Fibroblast of the conjunctiva (primary cell): ENCODE data around the gene TMEM225B.
"Not testable (repeated sequence)": the region's sequence is repeated elsewhere in the genome, so short reads cannot be mapped to it uniquely, and the experiment has no call there.

Experiments used
- DNase-seq: peaks from one replicate; pipeline ENCODE4 v3.0.0-alpha.2; 2010; ENCODE audit warnings: low read depth

Gene TMEM225B

DNA sequence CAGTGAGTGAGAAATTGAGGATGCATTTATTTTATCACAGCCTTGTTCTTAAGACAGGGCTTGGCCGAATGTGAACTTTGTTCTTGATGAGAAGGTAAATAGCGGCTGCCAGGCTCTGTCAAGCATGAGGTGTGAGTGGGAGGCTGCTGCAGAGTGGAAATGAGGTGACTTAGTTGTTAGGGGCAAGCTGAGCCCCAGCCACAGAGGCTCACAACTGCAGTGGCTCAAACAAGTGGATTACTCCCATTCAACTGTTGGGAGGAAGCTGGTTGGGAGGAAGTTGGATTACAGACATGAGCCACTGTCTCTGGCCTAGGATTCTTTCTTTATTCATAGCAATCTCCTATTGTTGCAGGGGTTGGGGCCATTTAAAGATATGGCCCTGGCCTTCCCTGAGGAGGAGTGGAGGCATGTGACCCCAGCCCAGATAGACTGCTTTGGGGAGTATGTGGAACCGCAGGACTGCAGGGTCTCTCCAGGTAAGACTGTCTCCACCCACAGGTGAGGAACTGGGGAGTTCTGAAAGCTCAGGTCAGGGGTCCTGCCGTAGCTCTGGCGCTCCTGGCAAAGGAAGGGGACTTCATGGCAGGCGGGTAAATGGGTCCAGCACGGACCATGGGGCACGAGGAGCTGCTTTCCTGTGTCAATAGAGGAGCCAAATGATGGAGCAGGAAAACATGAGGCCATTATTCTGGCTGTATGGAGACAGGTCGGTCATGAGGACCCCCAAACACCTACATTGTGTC lies 25.8 kb downstream of the TMEM225B start:
- no peak for DNase-seq

DNA sequence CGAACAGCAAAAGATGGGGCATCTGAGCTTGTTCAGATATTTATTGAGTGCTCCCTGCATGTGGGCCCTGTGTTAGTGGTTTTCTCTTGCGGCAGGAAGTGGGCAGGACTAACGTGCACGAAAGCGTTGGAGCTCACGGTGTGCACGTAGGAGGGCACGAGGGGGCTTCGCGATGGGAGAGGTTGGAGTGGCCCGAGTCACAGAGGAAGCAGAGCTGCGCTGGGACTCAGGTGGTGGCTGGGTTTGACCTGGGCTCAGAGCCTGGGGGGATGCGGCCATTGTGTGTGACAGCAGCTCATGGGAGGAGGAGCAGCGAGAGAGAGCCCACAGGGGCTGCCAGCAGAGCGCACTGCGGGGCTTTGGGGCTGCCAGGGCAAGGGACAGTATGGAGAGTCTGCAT lies 26.4 kb downstream of the TMEM225B start:
- no peak for DNase-seq

DNA sequence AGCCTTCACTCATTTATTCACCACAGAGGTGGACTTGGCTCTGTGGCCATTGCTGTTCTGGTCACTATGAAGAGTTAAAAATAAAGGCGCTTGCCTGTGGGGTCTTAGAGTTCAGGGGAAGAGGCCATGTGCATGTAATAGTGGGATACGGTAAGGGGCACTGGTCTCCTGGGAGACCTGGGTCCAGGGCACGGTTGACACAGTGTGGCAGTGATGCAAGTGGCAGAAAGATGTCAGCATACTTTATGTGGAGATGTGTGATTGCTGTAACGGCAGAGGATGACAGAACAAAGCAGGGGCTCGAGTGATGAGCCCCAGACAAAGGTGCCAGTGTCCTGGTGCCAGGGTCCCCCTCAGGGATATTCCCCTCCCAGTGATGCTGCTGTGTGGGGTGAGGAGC lies 27.3 kb downstream of the TMEM225B start:
- DNase-seq, result no peak

DNA sequence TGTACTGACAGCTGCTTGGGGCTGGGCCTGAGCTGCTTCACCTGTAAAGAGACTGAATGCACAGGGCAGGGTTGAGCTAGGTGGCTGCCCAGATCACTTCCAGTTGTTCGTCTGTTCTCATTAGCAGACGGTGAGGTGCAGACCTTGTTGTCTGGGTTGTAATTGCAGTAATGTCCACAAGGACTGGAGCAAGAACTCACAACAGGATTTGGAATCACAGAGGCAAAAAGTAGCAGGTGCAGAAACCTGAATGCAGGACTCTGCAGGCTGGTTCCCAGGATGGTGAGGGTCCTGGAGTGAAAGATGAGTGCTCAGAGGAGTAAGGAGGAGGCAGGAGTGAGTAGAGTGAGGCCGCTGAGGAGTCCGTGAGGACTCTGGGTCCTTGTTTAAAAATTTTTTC lies 27.9 kb downstream of the TMEM225B start:
- DNase-seq, result no peak

- no peak for DNase-seq
Measured at GRCh38 chr7:99626661-99627060, 28.6 kb downstream of the TMEM225B start.

DNA sequence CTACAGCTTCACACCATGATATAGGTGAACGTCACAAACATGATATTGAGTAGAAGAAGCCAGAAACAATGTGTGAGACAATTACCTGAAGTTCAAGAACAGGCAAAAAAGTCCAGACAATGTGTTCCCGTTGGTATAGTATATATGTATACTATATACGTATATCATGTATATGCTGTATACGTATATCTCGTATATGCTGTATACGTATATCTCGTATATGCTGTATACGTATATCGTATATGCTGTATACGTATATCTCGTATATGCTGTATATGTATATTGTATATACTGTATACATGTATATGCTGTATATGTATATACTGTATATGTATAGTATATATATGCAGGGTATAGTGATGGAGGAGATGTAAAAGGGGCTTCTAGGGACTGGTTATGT lies 29.4 kb downstream of the TMEM225B start:
- no peak for DNase-seq

DNA sequence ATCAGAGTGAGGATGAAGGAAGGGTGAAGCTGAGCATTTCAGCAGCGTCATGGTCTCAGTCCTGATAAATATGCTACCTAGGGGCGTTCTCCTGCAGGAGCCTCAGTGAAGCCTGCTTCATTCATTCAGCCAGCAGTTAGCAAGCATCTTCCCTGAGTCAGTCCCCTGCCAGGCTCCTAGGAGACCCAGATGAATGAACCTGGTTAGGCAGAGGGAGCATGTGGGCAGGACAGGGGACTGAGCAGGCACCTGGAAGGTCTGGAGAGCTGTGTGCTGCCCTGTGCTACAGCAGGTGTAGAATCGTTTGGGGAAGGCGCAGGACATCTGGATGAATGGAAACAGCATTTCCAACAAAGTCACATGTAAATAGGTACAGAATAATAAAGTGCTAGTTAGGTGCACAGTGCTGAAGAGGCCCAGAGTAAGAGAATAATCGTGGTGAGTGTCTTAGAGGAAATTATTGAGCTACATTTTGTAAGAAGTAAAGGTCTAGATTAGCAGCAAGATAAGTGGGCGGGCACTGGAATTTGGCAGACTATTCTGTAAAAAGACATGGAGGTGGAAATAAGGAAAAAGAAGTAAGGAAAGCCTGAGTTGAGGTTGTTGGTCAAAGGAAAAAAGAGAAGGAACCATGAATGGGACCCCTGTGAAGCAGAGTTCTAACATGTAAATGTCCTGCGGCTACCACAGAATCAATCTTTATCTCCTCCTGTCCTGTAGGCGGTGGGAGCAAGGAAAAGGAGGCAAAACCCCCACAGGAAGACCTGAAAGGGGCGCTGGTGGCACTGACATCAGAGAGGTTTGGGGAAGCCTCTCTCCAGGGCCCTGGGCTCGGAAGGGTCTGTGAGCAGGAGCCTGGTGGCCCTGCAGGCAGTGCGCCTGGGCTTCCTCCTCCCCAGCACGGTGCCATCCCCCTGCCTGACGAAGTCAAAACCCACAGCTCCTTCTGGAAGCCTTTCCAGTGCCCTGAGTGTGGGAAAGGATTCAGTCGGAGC lies 30.7 kb downstream of the TMEM225B start:
- DNase-seq, result no peak

DNA sequence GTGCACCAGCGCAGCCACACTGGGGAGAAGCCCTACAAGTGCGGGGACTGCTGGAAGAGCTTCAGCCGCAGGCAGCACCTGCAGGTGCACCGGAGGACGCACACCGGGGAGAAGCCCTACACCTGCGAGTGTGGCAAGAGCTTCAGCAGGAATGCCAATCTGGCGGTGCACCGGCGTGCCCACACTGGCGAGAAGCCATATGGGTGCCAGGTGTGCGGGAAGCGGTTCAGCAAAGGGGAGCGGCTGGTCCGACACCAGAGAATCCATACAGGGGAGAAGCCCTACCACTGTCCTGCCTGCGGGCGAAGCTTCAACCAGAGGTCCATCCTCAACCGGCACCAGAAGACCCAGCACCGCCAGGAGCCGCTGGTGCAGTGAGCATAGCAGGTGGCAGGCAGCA lies 31.6 kb downstream of the TMEM225B start:
- no peak for DNase-seq

GRCh38 chr7:99631295-99632109 lies 33.4 kb downstream of the TMEM225B start:
- DNase-seq, result no peak

- DNase-seq, result not testable (repeated sequence)
Measured at GRCh38 chr7:99637414-99637813, 39.3 kb downstream of the TMEM225B start.

- DNase-seq, result no peak
Measured at GRCh38 chr7:99638731-99639130, 40.7 kb downstream of the TMEM225B start.

DNA sequence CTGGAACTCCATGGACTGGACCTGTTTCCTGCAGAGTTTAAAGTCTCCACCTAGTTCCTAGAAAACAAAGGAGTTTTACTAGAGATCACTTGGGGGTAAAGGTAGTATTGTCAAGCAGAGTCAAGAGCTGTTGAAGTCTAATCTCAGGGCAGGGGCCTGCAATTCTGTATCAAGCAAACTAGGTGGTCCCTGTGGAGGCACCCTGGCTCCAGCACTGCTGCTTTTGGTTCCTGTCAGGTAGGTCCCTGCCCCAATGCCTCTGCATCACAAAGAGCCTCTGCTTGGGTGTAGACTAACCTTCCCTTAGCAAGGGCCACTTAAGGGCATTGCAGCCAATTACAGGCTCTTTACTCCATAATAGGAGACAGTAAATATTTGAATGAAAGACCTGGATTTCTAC lies 41.2 kb downstream of the TMEM225B start:
- no peak for DNase-seq

DNA sequence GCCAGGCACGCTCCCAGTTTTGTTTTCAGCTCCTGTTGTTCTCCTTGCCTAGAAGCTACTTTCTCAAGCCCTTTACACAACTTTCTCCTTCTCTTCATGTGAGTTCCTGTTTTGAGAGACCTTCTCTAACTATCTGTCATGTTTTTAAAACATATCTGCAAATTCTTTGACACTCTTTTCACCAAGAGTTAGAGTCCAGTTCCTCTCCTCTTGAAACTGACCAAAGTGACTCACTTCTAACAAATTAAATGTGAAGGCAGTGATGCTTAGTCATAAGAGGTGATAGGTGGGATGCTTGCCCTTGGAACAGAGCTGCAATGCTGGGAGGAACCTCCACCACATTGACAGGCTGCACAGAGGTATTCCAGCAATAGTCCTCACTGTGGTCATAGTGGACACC lies 44.0 kb downstream of the TMEM225B start:
- no peak for DNase-seq

DNA sequence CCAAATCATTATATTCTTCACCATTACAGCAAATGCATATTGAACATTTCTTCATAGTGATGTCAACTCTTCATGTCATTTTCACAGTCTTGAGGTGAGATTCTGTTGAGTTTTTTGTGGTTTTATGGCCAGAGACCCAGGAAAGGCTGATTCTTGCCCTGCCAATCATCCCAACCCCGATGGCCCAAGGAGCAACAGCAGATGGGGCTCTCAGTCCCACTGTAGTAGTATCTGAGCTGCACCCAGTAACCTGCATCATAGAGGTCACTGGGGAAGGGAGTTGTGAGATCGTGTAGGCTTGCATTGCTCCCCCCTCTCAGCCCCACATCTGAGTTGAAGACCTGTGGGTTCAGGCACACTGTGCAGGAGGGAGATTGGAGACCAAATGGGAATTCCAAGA lies 45.4 kb downstream of the TMEM225B start:
- no peak for DNase-seq

DNA sequence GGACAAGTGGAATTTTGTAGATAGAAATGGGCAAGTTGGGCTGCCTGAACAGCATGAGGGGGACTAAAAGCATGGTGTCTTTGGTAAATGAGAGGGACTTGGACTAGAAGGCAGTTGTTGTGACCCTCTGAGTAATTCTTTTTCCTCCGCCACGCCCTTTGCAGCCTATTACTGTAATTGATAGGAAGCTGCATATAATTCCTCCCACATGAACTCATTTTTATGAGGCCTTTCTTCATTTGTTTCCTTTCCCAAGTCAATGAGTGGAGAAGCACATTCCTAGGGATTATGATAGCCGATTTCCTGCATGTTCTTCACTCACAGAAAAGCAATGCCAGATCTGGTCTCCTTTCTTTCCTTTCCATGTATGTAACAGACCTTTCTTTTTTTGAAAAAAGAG lies 46.4 kb downstream of the TMEM225B start:
- DNase-seq, result no peak

DNA sequence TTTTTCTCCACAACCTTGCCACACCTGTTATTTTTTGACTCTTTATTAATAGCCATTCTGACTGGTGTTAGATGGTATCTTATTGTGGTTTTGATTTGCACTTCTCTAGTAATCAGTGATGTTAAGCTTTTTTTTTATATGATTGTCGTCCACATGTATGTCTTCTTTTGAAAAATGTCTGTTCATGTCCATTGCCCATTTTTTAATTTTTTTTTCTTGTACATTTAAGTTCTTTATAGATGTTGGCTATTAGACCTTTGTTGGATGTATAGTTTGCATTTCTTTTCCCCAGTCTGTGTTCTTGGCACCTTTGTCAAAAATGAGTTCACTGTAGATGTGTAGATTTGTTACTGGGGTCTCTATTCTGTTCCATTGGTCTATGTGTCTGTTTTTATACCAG lies 47.5 kb downstream of the TMEM225B start:
- no peak for DNase-seq

- no peak for DNase-seq
Measured at GRCh38 chr7:99648843-99649242, 50.8 kb downstream of the TMEM225B start.

DNA sequence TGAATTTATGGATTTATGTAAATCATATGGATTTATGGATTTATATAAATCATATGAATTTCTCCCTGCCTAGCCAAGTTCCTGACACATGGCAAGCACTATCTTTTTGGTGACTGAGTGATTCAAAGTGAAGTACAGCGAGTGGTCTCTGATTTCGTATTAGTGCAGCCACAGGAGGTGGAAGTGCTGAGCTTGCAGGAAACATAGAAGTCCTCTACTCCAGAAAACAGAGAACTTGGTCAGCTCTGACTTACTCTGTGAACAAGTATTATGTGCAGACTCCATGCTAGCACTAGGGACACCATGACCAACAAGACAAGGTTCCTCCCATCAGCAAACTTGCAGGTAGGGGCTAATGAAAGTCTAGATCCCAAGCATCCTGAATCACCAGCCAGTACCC lies 53.2 kb downstream of the TMEM225B start:
- no peak for DNase-seq

- DNase-seq, result no peak
Measured at GRCh38 chr7:99652671-99653070, 54.6 kb downstream of the TMEM225B start.

GRCh38 chr7:99653269-99653668 lies 55.2 kb downstream of the TMEM225B start:
- not testable (repeated sequence) for DNase-seq

GRCh38 chr7:99653754-99654153 lies 55.7 kb downstream of the TMEM225B start:
- DNase-seq, result no peak

GRCh38 chr7:99654626-99655025 lies 56.6 kb downstream of the TMEM225B start:
- not testable (repeated sequence) for DNase-seq
